GM13976 (cell line): ENCODE measurements around the gene MEF2C.

ENCODE experiments used
- DNase-seq: peaks from one replicate; pipeline ENCODE4 v3.0.0; 2012; ENCODE audit warnings: low spot score
- CTCF ChIP-seq: IDR thresholded peaks from 2 replicates; pipeline ENCODE4 v1.5.1; 2012; ENCODE audit warnings: borderline replicate concordance, mild to moderate bottlenecking; ENCODE audit not compliant: insufficient read depth; ENCODE audit errors: extremely low read depth, missing control alignments, control extremely low read depth
- in situ Hi-C: fragments of 300-500 bp; cut with MboI; formaldehyde crosslinking; loops from one replicate; pipeline ENCODE4 v1.12.0; 2022; ENCODE audit warnings: low sequenced_read_pairs, mixed read lengths, inconsistent platforms; ENCODE audit not compliant: unreplicated experiment

Gene MEF2C

DNA sequence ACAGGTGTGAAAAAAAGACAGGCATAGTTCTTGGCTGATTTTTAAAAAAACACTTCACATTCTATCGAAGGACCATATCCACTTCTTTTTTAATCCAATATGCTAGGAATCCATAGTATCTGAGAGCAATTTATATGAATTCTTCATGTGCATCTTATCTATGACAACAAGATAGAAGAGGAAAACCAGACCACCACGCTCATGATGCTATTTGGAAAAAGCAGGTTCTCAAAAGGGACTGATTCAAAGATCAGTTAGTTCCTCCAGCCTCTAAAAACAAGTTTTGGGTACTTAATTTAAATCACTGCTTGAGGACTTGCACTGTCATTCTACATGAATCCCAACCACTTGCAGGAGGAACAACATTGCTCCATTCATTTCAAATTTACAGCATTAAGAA, 6.3 kb downstream of the MEF2C start:
- in situ Hi-C loops: loop anchor here (5.0 to 25.0 kb wide), 3 partner anchors 144 to 861 kb away; no protein-coding TSS in a partner anchor
- no peak for DNase-seq
- no peak for TF ChIP-seq CTCF

- in situ Hi-C loops: loop anchor here (5.0 to 25.0 kb wide), 3 partner anchors 143 to 862 kb away; no protein-coding TSS in a partner anchor
- no peak for DNase-seq
- TF ChIP-seq CTCF: no peak
Observed at GRCh38 chr5:88875341-88876234, 7.4 kb downstream of the MEF2C start.

- in situ Hi-C loops: no loop called here
- no peak for TF ChIP-seq CTCF
- no peak for DNase-seq
Observed at GRCh38 chr5:88873447-88873846, 9.5 kb downstream of the MEF2C start.

- in situ Hi-C loops: no loop called here
- TF ChIP-seq CTCF: no peak
- no peak for DNase-seq
Observed at GRCh38 chr5:88872971-88873370, 10.0 kb downstream of the MEF2C start.

DNA sequence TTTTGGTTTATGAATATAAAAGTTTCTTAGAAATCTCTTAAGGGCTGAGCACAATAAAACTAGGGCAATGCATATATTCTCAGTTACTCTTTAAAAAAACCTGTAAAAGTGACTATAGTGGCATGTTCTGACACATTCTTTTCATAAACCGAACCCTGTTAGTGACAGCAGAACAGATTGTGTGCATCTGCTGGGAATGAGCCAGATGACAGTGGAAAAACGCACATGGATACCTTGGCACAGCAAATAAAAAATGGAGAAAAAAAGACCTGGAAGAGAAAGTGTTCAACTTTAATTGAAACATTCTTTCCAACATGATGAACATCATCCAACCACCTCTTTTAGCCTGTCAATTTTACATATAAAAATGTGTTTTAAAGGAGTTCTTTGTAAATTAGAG, 12.7 kb downstream of the MEF2C start:
- DNase-seq: no peak
- in situ Hi-C loops: no loop called here
- no peak for TF ChIP-seq CTCF

- no peak for TF ChIP-seq CTCF
- no peak for DNase-seq
- in situ Hi-C loops: no loop called here
Observed at GRCh38 chr5:88868468-88869068, 14.4 kb downstream of the MEF2C start.
